Endothelial cell of umbilical vein (primary cell): ENCODE results near the gene ZFR. TPM values are rescaled to one million over a fixed set of nuclear protein-coding genes. Genes with fewer than 3 reads are reported as not detected.

Source experiments
- BruUV-seq: library from RNA; stranded (reverse); fragments of 400-500 nt; replicated peaks from 2 replicates; lab custom pipeline; 2021; lab: Mats Ljungman, UMichigan
- CTCF ChIA-PET: fragments of 300-600, 350-600 bp; sonication (Branson Sonifier 250); formaldehyde crosslinking; loops from one replicate; lab custom pipeline; 2021; ENCODE audit warnings: antibody characterized with exemption, inconsistent platforms; lab: Charles Lee
- POLR2A ChIA-PET: fragments of 300-600, 350-600 bp; sonication (Branson Sonifier 250); formaldehyde crosslinking; loops from one replicate; lab custom pipeline; 2021; ENCODE audit warnings: antibody characterized with exemption, inconsistent platforms; lab: Charles Lee
- DNase-seq: peaks from one replicate; pipeline ENCODE4 v3.0.0-alpha.2; 2011; ENCODE audit warnings: low read depth, low spot score
- FAIRE-seq: peaks from 2 replicates; lab custom pipeline; 2011; peaks lifted over from hg19 to GRCh38; lab: Jason Lieb, UNC
- H2AFZ ChIP-seq: 2 replicates; pipeline ENCODE4 v1.6.0; 2012; ENCODE audit warnings: low read depth, low read length, control low read depth, inconsistent platforms
- H3K27ac ChIP-seq: 2 replicates; pipeline ENCODE4 v1.5.1; 2011; ENCODE audit warnings: low read depth, mild to moderate bottlenecking, control low read depth, low read length, moderate library complexity; ENCODE audit not compliant: insufficient read depth
- H3K27me3 ChIP-seq, 2 experiments: 2 replicates each; pipeline versions ENCODE4 v1.6.0 to v1.6.1; 2011; ENCODE audit warnings: low read length in 2 of 2, mixed read lengths in 1 of 2; ENCODE audit not compliant: control insufficient read depth in 2 of 2, insufficient read depth in 2 of 2
- H3K36me3 ChIP-seq, 2 experiments: 2 replicates in 1 of 2; 3 replicates in 1 of 2; pipeline ENCODE4 v1.5.1; 2011; ENCODE audit warnings: low read length in 2 of 2, mild to moderate bottlenecking in 1 of 2, moderate library complexity in 1 of 2; ENCODE audit not compliant: control insufficient read depth in 2 of 2, insufficient read depth in 2 of 2; ENCODE audit errors: extremely low read depth in 1 of 2
- H3K4me1 ChIP-seq: 3 replicates; pipeline ENCODE4 v1.5.1; 2011; ENCODE audit warnings: mild to moderate bottlenecking, low read length; ENCODE audit not compliant: control insufficient read depth, insufficient read depth; ENCODE audit errors: extremely low read depth
- H3K4me2 ChIP-seq: 2 replicates; pipeline ENCODE4 v1.6.1; 2011; ENCODE audit warnings: low read length, control low read depth, mixed read lengths; ENCODE audit not compliant: insufficient read depth
- H3K4me3 ChIP-seq, 3 experiments: fragments of 200-600 bp in 1 of 3; sonication (generic), shearing (Covaris generic) in 1 of 3; replicated peaks in 1 of 3; 2 replicates each; pipeline ENCODE4 v1.5.1; 2011 to 2016; ENCODE audit warnings: control low read depth in 3 of 3, low read length in 3 of 3, mild to moderate bottlenecking in 2 of 3, inconsistent platforms in 1 of 3, low read depth in 1 of 3, moderate library complexity in 1 of 3; ENCODE audit not compliant: insufficient read depth in 1 of 3
- H3K79me2 ChIP-seq: 2 replicates; pipeline ENCODE4 v1.6.0; 2012; ENCODE audit warnings: low read length, inconsistent platforms; ENCODE audit not compliant: control insufficient read depth, insufficient read depth
- H3K9ac ChIP-seq: replicated peaks from 2 replicates; pipeline ENCODE3; 2011; ENCODE audit warnings: low read length, control low read depth; ENCODE audit not compliant: insufficient read depth; ENCODE audit errors: extremely low read depth
- H3K9me1 ChIP-seq: replicated peaks from 3 replicates; pipeline ENCODE4 v1.6.0; 2011; ENCODE audit warnings: mild to moderate bottlenecking, low read length; ENCODE audit not compliant: control insufficient read depth, insufficient read depth; ENCODE audit errors: extremely low read depth
- H3K9me3 ChIP-seq: replicated peaks from 2 replicates; pipeline ENCODE4 v1.5.1; 2012; ENCODE audit warnings: low read length, inconsistent platforms; ENCODE audit not compliant: control insufficient read depth, insufficient read depth
- H4K20me1 ChIP-seq: replicated peaks from 2 replicates; pipeline ENCODE3; 2011; ENCODE audit warnings: mild to moderate bottlenecking, low read length; ENCODE audit not compliant: control insufficient read depth, insufficient read depth; ENCODE audit errors: extremely low read depth
- CTCF ChIP-seq, 2 donors: IDR thresholded peaks; 1 replicate in 1 of 2; 2 replicates in 1 of 2; pipeline ENCODE4 v1.5.1; 2011; ENCODE audit warnings: low read length in 2 of 2, mild to moderate bottlenecking in 2 of 2, moderate library complexity in 2 of 2, control low read depth in 1 of 2, inconsistent platforms in 1 of 2, low read depth in 1 of 2; ENCODE audit not compliant: insufficient read depth in 1 of 2; ENCODE audit errors: extremely low read depth in 1 of 2
- EZH2 ChIP-seq: IDR thresholded peaks from 2 replicates; pipeline ENCODE4 v1.6.1; 2012; ENCODE audit warnings: borderline replicate concordance, low read depth, mild to moderate bottlenecking, moderate library complexity, low read length, inconsistent platforms; ENCODE audit not compliant: severe bottlenecking
- FOS ChIP-seq: IDR thresholded peaks from 2 replicates; pipeline ENCODE4 v1.6.1; 2011; ENCODE audit warnings: mild to moderate bottlenecking, low read length, moderate library complexity, borderline replicate concordance; ENCODE audit not compliant: insufficient read depth
- GATA2 ChIP-seq: IDR thresholded peaks from 2 replicates; pipeline ENCODE4 v1.7.0; 2011; ENCODE audit warnings: low read depth, mild to moderate bottlenecking, moderate library complexity, mixed read lengths, low read length; ENCODE audit not compliant: insufficient read length, insufficient read depth
- JUN ChIP-seq: IDR thresholded peaks from 2 replicates; pipeline ENCODE4 v1.6.1; 2011; ENCODE audit warnings: borderline replicate concordance, low read depth; ENCODE audit not compliant: insufficient read length, insufficient read depth
- MAX ChIP-seq: IDR thresholded peaks from 2 replicates; pipeline ENCODE4 v1.6.1; 2011; ENCODE audit not compliant: insufficient read depth, insufficient read length
- MYC ChIP-seq: IDR thresholded peaks from one replicate; pipeline ENCODE4 v1.6.1; 2011; ENCODE audit warnings: mild to moderate bottlenecking, low read depth, low read length
- POLR2A ChIP-seq: IDR thresholded peaks from 2 replicates; pipeline ENCODE4 v1.6.1; 2012; ENCODE audit warnings: low read depth, mild to moderate bottlenecking, control low read depth, low read length
- POLR2AphosphoS5 ChIP-seq: IDR thresholded peaks from 2 replicates; pipeline ENCODE4 v1.6.1; 2012; ENCODE audit warnings: low read depth, mild to moderate bottlenecking, control low read depth, low read length, moderate library complexity; ENCODE audit not compliant: insufficient read depth
- dilution Hi-C: fragments of 300-500 bp; cut with MboI; formaldehyde crosslinking; loops from one replicate; pipeline ENCODE4 v1.15.0; 2019; ENCODE audit warnings: low sequenced_read_pairs; ENCODE audit not compliant: extremely low pct_ligation_motif_present
- intact Hi-C: fragments of 100-400 bp; cut with micrococcal nuclease; formaldehyde crosslinking; loops from one replicate; pipeline ENCODE4 v1.10.0; 2022
- polyA plus RNA-seq, 4 experiments: library from polyadenylated mRNA; depleted of rRNA in 3 of 4; stranded (reverse) in 3 of 4; unstranded in 1 of 4; fragments of >200 nt; gene quantifications; 2 replicates each; pipeline versions ENCODE4 v1.2.1 to v1.2.3, GENCODE V29; 2011 to 2012; ENCODE audit warnings: missing spikeins in 1 of 4
- total RNA-seq: library from RNA; stranded (reverse); gene quantifications from 2 replicates; pipeline ENCODE4 v1.2.3, GENCODE V29; 2021

The ZFR gene
- total and polyA plus RNA-seq, 2 donors (not counting 3 experiments of a cell fraction or from before 2014, with no cell fraction given) = 60.1 to 79.4 TPM

- no TSS peak for BruUV-seq
Measured at GRCh38 chr5:32445287-32445758, 783 bp upstream of the ZFR start.

More at GRCh38 chr5:32445287-32445758, 783 bp upstream of the ZFR start:
- Histone ChIP-seq H3K27me3 (no peaks in the 10 kb centered on the region), H3K9ac (no peak overlapping the region), H3K9me3 (no peaks in the 10 kb centered on the region), H3K4me3 (peak overlapping the region in 2 of 3 experiments; percentile 74 to 98), H3K27ac (no peak overlapping the region), H3K4me1 (peaks cover 24% of the 10 kb centered on the region), H4K20me1 (peaks cover 3% of the 10 kb centered on the region), H3K79me2 (peaks cover 42% of the 10 kb centered on the region), H2AFZ (peak overlapping the region; percentile 91), H3K4me2 (peak overlapping the region; percentile 65), H3K36me3 (no peaks in the 10 kb centered on the region), H3K9me1 (no peaks in the 10 kb centered on the region)
- DNase-seq = no peak
- CTCF ChIA-PET = interaction anchor here (0.8 kb wide), 1 partner anchor 44 kb away, joined by 3 read pairs; no protein-coding TSS in a partner anchor
- intact Hi-C loops (no loop called here), dilution Hi-C loops (no loop called here)
- FAIRE-seq = no peak
- TF ChIP-seq JUN (no peak), MAX (no peak), GATA2 (no peak), POLR2A (no peak), FOS (no peak), MYC (no peak), EZH2 (no peak), CTCF (IDR thresholded peaks at IDR 0.05; ENCODE audit: extremely low read depth in 1 of 2, insufficient read depth in 1 of 2, low read depth in 1 of 2, low read length in 2 of 2) (no peak), POLR2AphosphoS5 (no peak)
- POLR2A ChIA-PET = no interaction called here
